ENCODE results near the gene CNTN1. TPM values are rescaled to one million over a fixed set of nuclear protein-coding genes. Genes with fewer than 3 reads are reported as not detected.

Gene CNTN1
- total RNA-seq, 3 donors from 2014 or later (not counting 1 experiment from before 2014, with no cell fraction given), result not detected

DNA sequence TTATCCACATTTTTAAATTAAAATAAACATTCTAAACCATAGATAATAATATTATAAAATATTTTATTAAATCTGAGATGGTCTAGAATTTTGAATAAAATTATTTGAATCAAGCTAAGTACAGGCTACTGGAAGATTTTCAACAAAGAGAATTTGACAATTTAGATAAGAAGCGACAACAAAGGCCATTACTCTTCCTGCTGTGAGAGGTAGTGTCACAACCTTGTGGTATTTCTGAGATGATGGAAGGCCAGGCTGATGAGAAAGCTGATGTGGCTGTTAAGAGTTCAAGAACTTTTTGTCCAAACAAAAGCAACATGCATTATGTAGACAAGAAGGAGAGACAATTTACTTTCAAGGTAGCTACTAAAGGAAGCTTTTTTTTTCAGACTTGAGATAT, 43.7 kb upstream of the CNTN1 start:
- H3K4me1 Mint-ChIP-seq, result no peaks in the 10 kb centered on the region
- peaks cover 3 to 6% of the 10 kb centered on the region in 2 donors for H3K9me3 Mint-ChIP-seq
- no peaks in the 10 kb centered on the region for H3K27me3 Mint-ChIP-seq (ENCODE audit: low read depth in 2 of 2)
- H3K4me3 ChIP-seq (ENCODE audit: low read length), result no peak overlapping the region
- H3K36me3 ChIP-seq (ENCODE audit: control insufficient read depth, insufficient read depth, low read length), result no peaks in the 10 kb centered on the region
- intact Hi-C loops (cut with micrococcal nuclease), result no loop called here
- no peaks in the 10 kb centered on the region for H3K4me1 ChIP-seq (ENCODE audit: control insufficient read depth, insufficient read depth, low read length)
- DNase-seq (no peak), ATAC-seq (no peak)
- H3K4me3 Mint-ChIP-seq, result no peak overlapping the region
- no peaks in the 10 kb centered on the region for H3K9me3 ChIP-seq (ENCODE audit: control insufficient read depth, insufficient read depth, low read length)
- no peak overlapping the region for H3K27ac Mint-ChIP-seq
- no peak for TF ChIP-seq CTCF (IDR thresholded peaks at IDR 0.05)
- H3K27me3 ChIP-seq (ENCODE audit: control insufficient read depth, insufficient read depth, low read length), result no peaks in the 10 kb centered on the region
- WGBS (ENCODE audit: insufficient coverage), result 88% methylated on average over 1 of the region's 1 CpG
- H3K27ac ChIP-seq (ENCODE audit: low read length), result no peak overlapping the region
- H3K36me3 Mint-ChIP-seq, result no peaks in the 10 kb centered on the region

GRCh38 chr12:40650038-40650704, 42.1 kb upstream of the CNTN1 start:
- Histone ChIP-seq H3K27ac (ENCODE audit: low read length) (no peak overlapping the region), H3K4me1 (ENCODE audit: control insufficient read depth, insufficient read depth, low read length) (no peaks in the 10 kb centered on the region), H3K36me3 (ENCODE audit: control insufficient read depth, insufficient read depth, low read length) (no peaks in the 10 kb centered on the region), H3K27me3 (ENCODE audit: control insufficient read depth, insufficient read depth, low read length) (no peaks in the 10 kb centered on the region), H3K4me3 (ENCODE audit: low read length) (no peak overlapping the region), H3K9me3 (ENCODE audit: control insufficient read depth, insufficient read depth, low read length) (no peaks in the 10 kb centered on the region)
- intact Hi-C loops (cut with micrococcal nuclease), result no loop called here
- 86% methylated on average over 1 of the region's 1 CpG for WGBS (ENCODE audit: insufficient coverage)
- no peak for TF ChIP-seq CTCF (IDR thresholded peaks at IDR 0.05)
- Mint-ChIP-seq H3K9me3 (peaks cover 3 to 6% of the 10 kb centered on the region in 2 donors), H3K27me3 (ENCODE audit: low read depth in 2 of 2) (no peaks in the 10 kb centered on the region), H3K4me3 (no peak overlapping the region), H3K4me1 (no peaks in the 10 kb centered on the region), H3K36me3 (no peaks in the 10 kb centered on the region), H3K27ac (no peak overlapping the region)
- DNase-seq (no peak), ATAC-seq (no peak)

DNA sequence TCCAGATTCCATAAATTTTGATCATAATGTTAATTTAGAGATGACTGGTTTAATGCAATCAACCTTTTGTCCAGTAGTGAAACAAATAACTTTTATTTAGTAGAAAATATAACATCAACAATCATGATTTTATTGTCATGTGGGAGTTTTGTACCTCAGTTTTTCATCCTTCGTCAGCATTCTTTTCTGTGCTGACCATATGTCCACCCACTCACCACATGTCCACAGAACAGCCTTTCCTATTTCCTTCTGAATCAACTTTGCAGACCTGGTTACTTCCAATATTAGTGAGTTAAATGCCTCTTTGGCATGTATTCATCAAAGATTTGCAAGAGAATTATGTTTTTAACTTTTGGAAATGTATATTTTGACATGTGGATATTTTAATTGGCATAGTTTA, 36.8 kb upstream of the CNTN1 start:
- H3K27me3 Mint-ChIP-seq (ENCODE audit: low read depth in 2 of 2), result no peaks in the 10 kb centered on the region
- no peak for ATAC-seq
- H3K9me3 Mint-ChIP-seq, result peaks cover 10 to 12% of the 10 kb centered on the region in 2 donors

More for the DNA sequence above, 36.8 kb upstream of the CNTN1 start:
- H3K27ac Mint-ChIP-seq, result no peak overlapping the region
- Histone ChIP-seq H3K27me3 (ENCODE audit: control insufficient read depth, insufficient read depth, low read length) (no peaks in the 10 kb centered on the region), H3K4me1 (ENCODE audit: control insufficient read depth, insufficient read depth, low read length) (no peaks in the 10 kb centered on the region), H3K36me3 (ENCODE audit: control insufficient read depth, insufficient read depth, low read length) (no peaks in the 10 kb centered on the region), H3K27ac (ENCODE audit: low read length) (no peak overlapping the region), H3K9me3 (ENCODE audit: control insufficient read depth, insufficient read depth, low read length) (peaks cover 3% of the 10 kb centered on the region), H3K4me3 (ENCODE audit: low read length) (no peak overlapping the region)
- no peaks in the 10 kb centered on the region for H3K4me1 Mint-ChIP-seq
- WGBS (ENCODE audit: insufficient coverage), result 100% methylated on average over 1 of the region's 1 CpG
- H3K4me3 Mint-ChIP-seq, result no peak overlapping the region
- H3K36me3 Mint-ChIP-seq, result peaks cover 6% of the 10 kb centered on the region
- no peak for TF ChIP-seq CTCF (IDR thresholded peaks at IDR 0.05)
- DNase-seq, result no peak
- intact Hi-C loops (cut with micrococcal nuclease), result no loop called here
